SHP77 (cell line): ENCODE results near the gene SLC66A3.

Experiments
- DNase-seq, 2 experiments: peaks; one replicate each; lab custom pipeline; 2025; lab: John Stamatoyannopoulos, UW

Gene SLC66A3

DNA sequence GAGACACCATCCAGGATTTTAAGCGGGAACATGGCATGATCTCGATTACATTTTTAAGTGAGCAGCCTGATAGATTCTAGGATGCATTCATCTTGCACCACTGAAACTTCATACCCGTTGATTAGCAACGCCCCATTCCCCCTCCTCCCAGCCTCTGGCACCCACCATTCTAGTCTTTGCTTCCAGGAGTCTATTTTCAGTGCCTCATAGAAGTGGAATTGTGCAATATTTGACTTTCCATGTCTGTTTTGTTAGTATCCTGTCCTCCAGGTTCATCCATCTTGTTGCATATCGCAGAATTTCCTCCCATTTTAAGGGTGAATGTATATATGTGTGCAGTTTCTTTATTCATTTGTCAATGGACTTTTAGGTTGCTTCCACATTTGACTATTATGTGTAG, 20.9 kb upstream of the SLC66A3 start:
- DNase-seq = no peak

DNA sequence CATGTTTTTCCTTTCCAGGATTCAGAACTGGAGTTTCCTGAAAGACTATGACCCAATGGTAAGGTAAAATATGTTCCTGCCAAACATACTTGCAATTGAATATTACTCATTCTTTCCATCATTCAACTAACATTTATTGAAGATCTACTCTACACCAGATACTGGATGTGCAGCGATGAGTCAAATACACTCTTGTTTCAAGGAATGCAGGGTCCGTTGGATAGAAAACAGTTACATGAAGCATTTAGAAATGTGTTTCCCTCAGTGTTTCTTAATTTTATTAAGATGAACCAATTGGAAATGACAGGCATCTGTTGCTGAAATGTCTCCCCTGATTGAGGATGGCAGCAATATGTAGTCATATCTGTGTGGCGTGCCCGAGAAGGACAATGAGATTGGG, 14.8 kb upstream of the SLC66A3 start:
- no peak for DNase-seq

DNA sequence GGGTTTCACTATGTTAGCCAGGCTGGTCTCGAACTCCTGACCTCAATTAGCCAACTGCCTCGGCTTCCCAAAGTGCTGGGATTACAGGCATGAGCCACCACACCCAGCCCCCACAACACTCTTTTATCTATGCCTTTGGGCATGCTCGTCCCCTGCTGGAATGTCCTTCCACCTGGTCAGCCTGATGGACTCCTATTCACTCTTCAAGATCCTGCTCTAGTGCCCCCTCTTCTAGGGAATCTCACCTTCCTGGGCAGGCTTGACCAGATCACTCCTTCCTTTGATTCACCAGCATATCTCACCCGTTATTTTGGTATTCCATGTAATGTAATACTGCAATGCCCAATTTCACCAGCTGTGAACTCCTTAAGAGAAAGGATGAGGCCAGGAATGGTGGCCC, 13.9 kb upstream of the SLC66A3 start:
- DNase-seq = no peak

DNA sequence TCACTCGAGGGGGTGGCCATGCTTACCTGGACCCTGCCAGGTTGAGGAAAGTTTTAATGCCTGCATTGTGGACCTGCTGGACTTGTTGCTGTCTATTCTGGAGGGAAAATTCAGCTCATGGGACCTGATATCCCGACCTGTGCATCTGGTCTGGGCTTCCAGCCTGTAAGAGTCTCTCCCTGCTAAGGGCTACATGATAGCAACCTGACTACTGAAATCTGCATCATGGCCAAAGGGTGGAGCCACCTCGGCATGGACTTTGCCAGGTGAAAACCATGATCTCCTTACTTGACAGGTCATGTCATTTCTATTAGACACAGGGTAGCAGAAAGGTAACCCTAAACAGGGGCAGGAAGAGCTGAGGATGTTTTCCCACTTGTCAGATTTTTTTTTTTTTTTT, 12.9 kb upstream of the SLC66A3 start:
- DNase-seq = no peak

DNA sequence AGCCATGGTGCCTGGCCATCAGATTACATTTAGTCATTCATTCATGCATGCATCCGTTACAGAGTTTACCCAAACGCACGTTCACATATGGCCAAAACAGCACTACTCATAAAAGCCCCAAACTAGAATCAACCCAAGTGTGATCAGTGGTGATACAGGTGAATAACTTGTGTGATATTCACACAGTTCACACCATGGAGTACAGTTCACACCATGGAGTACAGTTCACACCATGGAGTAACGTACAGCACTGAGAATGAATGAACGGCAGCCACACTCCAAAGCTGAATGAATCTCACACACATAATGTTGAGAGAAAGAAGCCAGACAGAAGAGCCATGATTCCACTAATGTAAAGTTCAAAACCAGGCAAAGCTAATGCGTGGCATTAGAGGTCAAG, 12.3 kb upstream of the SLC66A3 start:
- no peak for DNase-seq

DNA sequence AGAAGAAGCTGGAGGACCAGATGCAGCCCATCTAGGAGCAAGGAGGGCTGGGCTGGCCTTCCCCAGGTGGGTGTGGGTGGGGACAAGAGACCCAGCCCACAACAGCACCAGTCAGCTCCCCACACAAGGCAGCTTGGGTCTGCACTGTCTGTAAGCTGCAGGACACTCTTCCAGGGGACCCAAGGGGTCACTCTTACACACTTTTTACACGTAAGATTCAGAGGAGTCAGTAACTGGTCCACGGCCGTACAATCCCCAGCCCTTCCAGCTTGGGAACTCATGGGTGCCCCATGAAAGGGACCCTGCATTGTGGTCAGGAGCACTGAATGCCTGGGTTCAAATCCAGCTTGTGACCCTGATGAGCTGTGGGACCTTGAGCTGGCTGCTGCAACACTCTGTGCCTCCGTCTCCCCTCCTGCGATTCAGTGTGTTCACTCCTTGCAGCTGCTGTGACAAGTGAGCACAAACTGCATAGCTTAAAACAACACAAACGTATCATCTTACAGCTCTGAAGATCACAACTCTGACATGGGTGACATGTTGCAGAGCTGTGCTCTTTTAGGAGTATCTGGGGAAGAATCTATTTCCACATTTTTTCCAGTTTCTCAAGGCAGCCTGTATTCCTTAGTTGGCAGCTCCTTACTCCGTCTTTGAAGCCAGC, 11.1 kb upstream of the SLC66A3 start:
- DNase-seq = no peak

DNA sequence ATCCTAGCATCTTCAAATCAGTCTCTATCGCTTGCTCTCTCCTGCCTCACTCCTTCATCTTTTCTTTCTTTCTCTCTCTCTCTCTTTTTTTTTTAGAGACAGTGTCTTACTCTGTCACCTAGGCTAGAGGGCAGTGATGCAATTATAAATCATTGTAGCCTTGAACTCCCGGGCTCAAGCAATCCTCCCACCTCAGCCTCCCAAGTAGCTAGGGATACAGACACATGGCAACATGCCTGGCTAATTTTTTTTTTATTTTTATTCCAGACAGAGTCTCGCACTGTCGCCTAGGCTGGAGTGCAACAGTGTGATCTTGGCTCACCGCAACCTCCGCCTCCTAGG, 10.6 kb upstream of the SLC66A3 start:
- DNase-seq = no peak

DNA sequence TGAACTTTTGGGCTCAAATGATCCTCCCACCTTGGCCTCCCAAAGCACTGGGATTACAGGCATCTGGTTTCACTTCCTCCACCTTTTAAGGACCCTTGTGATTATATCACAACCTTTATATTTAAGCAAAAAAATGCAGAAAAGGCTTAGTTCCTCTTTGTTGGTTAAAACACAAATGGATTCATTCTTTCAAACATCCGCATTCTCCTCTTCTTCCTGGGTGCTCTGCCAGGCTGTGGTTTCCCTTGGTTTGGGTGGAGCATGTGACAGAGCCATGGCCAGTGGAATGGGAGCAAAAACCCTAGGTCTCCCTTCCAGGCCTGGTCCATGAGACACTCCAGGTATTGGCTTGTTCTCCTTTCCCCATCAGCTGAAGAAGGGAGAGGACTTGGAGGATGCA, 9.9 kb upstream of the SLC66A3 start:
- DNase-seq = no peak

DNA sequence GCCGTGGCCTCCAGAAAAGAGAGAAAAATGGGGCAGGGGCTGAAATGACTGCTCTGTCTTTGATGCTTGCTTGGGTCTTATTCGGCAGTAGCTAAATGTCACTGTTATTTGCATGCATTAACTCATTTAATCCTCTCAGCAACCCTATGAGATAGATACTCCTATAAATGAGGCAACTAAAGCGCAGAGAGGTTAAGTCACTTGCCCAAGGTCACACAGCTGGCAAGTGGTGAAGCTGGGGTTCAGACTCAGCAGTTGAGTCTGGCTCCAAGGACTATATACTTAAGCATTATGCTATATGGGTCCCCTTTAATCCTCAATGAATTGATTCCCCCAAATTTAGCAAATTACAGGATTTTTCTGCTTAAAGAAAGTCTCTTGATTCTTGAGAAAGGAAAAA, 9.2 kb upstream of the SLC66A3 start:
- no peak for DNase-seq

DNA sequence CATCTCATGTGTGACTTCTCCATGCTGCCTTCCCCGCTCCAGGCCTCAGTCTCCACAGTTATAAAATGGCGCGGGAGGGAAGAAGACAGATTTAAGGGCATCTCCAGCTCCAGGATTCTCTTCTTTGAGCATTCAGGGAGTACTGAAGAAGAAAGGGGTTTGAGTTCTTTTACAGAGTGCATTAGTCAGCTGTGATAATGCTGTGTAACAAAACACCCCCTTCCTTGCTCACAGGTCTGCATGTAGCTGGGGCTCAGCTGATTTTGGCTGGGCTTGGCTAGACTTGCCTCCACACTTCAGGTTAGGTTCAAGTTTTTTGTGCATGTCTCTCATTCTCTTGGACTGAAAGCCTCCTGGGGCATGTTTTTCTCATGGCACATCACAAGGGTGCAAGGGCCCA, 8.0 kb upstream of the SLC66A3 start:
- DNase-seq = no peak

DNA sequence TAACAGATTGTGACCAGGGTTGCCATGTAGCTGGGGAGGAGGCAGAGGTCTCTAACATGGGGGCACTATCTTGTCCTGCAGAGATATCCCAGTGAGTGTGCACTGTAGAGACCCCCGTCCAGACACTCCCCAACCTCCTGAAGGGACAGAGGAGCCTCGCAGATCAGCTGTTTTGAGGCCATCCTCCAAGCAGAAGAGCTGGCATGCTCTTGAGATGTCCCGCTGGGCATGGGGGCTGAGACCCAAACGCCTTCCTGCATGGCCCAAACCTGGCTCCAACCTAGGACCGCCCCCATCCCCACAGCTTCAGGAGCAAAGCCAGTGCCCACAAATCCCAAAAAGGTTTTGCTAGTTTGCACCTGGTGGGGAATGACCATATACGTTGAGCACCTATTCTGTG, 2.7 kb upstream of the SLC66A3 start:
- DNase-seq = no peak

DNA sequence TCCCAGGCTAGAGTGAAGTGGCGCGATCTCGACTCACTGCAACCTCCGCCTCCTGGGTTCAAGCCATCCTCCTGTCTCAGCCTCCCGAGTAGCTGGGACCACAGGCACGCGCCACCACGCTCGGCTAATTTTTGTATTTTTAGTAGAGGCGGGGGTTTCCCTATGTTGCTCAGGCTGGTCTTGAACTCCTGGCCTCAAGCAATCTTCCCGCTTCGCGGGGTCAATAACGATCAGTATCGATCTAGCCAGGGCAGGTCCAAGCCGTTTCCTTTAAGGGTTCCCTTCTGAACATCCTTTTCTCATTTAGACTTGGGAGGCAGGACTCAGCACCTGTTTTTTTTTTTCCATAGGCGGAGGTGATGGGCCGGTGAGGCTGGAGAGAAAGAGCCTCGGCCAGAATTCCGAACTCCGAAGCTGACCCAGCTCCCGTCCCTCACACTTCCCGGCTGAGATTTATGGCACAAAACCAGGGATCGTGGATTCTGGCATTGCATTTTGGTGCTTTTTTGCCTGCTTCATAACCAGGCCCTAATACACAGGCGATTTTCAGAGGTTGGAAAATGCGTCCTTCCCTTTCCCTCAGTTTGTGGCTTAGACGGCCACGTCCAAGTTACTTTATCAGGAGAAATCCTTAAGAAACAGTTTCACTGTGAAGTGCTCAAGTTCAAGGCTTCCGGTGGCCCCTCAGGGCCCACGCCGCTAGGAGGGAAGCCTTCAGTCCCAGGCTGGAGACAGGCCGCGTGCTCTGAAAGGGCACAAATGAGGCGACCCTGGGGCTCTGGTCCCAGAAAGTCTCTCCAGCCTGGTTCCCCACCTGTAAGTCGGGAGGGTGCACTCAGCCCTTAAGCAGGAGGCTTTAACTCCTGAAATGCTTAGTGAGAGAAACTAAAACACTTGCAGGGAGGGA, 998 bp upstream of the SLC66A3 start:
- peak in 1 of 2 experiments; percentile 31 for DNase-seq

DNA sequence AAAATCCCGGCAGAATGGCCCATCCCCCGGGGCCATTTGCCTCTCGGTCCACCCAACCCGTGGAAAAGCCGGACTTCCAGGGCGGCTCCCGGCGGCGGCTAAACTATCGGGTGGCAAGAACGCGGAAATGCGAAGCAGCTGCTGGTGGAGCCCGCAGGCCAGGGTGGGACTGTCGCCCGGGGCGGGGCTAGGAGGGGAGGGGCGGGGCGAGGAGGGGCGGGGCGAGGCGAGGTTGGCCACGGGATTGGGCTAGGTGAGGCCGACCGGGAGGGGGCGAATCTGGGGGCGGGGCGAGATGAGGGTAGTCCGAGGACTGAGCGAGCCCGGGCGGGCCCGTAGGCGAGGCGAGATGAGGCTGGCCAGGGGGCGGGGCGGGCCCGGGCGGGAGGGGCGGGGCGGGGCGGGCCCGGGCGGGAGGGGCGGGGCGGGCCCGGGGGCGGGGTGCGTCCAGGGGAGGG, 315 bp upstream of the SLC66A3 start:
- DNase-seq = peak; percentile 94 to 98

DNA sequence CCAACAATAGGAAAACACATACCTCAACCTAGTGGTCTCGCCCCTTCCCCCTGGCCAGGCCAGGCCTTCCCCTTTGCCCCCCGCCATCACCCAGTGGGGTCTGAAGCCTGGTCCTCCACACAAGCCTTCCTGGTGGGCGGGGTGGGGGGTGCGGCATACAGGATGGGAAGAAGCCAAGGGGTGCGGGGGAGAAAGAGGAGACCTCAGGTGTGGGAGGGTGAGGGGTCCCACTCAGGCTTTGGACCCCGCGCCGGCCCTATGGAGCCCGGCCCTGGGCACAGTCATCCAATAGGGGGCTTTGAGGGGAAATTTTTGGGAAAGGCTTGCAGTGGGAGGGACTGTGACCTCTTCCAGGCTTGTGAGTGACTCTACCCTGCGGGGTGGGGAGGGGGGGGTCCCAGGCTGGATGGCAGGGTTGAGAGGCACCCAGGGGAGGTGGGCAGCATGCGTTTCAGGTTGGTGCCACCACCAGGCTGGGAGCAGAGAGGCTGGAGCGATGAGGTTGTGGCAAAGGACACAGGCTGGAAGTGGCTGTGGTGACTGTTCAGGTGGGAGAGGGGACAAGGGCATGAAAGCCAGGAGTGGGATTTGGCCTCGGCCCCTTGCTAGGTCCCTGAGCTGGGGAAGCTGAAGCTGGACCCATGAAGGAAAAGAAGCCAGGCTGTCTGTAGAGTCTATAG, 1.3 kb downstream of the SLC66A3 start:
- DNase-seq = no peak

DNA sequence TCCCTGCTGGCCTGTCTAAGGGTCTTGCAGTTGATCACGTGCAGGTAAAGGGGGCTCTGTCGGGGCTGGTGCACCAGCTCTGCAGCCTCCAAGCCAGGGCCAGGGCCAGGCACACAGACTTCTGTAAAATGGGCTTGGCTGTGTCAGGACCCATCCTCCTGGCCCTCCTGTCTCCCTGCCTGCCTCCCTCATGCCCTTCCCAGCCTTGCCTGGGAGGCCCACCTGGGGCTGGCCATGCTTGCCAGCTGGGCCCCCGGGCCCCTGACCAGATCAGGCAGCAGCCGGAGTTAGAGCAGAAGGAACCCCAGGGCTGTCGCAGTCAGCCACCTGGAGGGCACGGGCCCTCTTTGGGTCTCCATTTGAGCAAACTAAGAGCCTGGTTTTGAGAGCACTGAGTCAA, 2.0 kb downstream of the SLC66A3 start:
- no peak for DNase-seq

DNA sequence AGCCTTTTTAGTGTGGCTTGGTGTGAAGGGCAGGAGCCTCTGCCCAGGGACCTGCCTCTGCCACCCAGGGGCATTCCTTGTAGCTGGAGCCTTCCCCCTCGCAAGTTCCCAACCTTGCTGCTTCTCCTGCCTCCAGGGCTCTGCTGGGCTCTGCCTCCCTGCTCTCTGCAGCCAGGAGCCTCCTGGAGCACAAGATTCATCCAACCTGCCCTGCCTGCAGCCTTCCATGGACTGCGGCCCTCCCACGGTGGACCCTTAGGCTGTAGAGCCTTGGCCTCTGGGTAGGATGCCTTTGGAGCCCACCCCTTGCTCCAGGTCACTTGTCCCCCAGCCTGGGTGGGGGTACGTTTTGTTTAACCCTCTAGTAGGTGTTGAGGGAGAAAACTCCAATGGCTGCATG, 2.5 kb downstream of the SLC66A3 start:
- DNase-seq = no peak

DNA sequence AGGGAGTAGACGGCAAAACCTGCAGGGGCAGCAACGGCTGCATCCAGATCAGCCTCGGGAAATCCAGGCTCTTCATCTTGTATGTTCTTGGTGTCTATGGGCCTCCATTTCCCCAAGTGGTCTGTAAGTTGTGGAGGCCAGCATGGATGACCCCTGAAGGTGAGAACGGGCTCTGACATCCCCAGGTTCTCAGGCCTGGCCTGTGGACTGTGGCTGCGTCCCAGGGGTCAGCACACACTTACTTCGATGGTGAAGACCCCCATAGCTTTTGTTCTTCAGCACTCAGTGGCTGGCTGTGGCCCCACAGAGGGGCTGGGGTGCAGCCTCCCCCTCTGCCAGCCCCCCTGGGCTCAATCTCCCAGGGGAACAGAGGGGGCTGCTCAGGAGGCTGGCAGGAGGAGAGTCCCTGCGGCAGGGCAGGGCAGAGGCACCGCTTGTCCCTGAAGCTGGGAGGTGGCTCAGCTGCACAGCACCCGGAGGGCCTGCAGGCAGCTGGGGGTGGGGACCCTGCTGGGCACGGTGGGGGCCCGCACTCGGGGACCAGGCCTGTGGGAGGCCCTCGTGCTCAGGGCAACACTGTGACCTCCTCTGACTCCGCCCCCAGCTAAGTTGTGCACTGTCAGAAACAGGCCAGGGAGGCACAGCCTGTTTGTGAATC, 3.8 kb downstream of the SLC66A3 start:
- DNase-seq = no peak

DNA sequence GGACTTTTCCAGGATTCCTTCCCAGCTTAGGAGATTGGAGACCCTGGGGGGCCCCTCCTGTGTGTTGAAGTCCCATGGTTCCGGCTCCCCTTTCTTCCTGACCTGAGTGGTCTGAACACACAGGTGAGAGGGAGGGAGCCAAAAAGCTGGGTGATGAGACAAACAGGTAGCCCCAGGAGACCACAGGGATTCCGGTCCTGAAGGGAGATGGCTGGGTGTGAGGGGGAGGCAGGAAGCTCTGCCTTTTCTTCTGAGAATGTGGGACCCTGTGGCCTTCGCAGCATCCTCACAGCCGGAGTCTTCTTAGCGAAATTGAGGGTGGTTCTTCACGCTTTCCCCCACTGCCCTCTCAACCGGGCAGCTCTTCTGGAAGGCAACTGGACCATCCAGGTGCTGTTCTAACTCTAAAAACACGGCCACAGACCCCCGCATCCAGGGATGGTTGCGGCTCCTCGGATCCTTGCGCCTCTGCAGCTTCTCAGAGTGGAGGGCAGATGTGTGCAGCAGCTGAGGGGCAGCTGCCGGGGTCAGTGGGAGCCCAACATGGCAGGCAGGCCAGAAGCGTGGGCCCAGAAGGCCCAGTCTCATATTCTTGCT, 4.4 kb downstream of the SLC66A3 start:
- DNase-seq = no peak

DNA sequence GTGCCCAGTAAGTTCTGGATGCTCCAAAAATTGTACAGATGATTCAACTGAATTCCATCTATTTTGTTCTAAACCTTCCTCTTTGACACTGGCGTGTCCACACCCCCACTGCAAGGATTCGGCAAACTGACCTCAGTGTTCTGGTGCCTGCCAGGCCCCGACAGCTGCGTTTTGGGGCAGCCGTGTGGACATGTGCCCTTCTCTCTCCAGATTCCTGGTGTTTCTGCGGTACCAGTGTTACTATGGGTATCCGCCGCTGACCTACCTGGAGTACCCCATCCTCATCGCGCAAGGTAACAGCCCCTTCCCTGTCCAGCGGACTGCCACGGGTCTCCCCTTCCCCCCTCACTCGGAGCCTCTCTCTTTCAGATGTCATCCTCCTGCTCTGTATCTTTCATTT, 5.0 kb downstream of the SLC66A3 start:
- no peak for DNase-seq

DNA sequence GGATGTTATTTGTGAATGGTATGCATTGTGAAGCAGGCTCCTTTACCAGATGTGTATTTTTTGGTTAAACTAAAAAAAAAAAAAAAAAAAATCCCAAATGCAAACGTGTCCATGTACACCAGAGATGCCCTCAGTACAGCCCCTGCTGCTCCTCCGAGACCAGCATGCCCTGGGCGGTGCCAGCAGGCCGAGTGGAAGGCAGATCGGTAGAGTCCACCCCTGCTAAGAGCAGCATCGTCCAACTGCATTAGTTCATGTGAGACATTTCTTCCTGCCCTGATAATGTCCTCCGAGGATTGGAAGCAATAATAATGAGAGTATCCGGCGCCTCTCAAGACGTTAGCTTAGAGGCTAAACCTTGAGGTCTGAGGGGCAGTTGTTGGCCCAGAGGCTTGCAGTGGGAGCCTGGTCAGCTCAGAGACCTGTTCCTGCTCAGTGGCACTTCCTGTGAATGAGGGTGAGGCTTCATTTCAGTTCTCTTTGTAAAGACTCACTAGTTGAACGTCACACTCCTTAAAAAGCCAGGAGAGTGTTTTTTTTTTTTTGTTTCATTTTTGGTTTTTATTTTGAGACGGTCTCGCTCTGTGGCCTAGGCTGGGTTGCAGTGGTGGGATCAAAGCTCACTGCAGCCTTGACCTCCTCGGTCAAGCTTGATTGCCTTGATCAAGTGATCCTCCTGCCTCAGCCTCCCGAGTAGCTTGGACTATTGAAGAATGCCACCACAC, 5.6 kb downstream of the SLC66A3 start:
- DNase-seq = no peak

DNA sequence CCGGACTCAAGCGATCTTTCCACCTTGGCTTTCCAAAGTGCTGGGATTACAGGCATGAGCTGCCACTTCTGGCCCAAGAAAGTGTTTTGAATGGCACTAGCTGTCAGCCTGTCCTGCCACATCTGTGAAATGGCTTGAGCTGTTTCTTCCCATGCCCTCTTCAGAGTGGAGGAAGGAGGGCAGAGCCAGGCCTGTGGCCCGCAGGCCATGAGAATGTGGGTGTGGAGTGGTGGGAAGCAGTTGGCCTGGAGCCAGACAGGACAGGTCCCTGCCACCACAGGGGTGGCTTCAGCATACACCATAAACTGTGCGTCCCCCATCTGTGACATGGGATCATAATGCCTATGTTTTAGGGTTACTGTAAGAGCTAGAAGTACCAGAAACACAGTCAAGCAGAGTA, 6.5 kb downstream of the SLC66A3 start:
- no peak for DNase-seq
